Ishikawa (cell line): ENCODE results near the gene PDE2A.

ENCODE experiments used
- CEBPB ChIP-seq: IDR thresholded peaks from 2 replicates; pipeline ENCODE4 v1.6.1; 2012
- CREB1 ChIP-seq: IDR thresholded peaks from 2 replicates; pipeline ENCODE4 v1.6.1; 2012; ENCODE audit warnings: low read depth
- EGR1 ChIP-seq: IDR thresholded peaks from 2 replicates; pipeline ENCODE4 v1.6.1; 2012
- EP300 ChIP-seq: IDR thresholded peaks from 2 replicates; pipeline ENCODE4 v1.6.1; 2012; ENCODE audit warnings: borderline replicate concordance
- FOXM1 ChIP-seq: IDR thresholded peaks from 2 replicates; pipeline ENCODE4 v1.6.1; 2012; ENCODE audit warnings: low read depth, borderline replicate concordance
- MAX ChIP-seq: IDR thresholded peaks from 2 replicates; pipeline ENCODE4 v1.6.1; 2012
- NFIC ChIP-seq: IDR thresholded peaks from 2 replicates; pipeline ENCODE4 v1.6.1; 2012
- RAD21 ChIP-seq: IDR thresholded peaks from 2 replicates; pipeline ENCODE4 v1.6.1; 2012; ENCODE audit warnings: low read depth
- REST ChIP-seq: IDR thresholded peaks from 2 replicates; pipeline ENCODE4 v1.6.1; 2012; ENCODE audit warnings: low read depth, mild to moderate bottlenecking
- TAF1 ChIP-seq: IDR thresholded peaks from 2 replicates; pipeline ENCODE4 v1.6.1; 2012; ENCODE audit warnings: low read depth, mild to moderate bottlenecking
- TCF12 ChIP-seq: IDR thresholded peaks from 2 replicates; pipeline ENCODE4 v1.6.1; 2012; ENCODE audit warnings: low read depth
- TEAD4 ChIP-seq: IDR thresholded peaks from 2 replicates; pipeline ENCODE4 v1.6.1; 2012
- USF1 ChIP-seq: IDR thresholded peaks from 2 replicates; pipeline ENCODE4 v1.6.1; 2012
- YY1 ChIP-seq: IDR thresholded peaks from 2 replicates; pipeline ENCODE4 v1.6.1; 2012; ENCODE audit warnings: low read depth
- ZBTB7A ChIP-seq: IDR thresholded peaks from 2 replicates; pipeline ENCODE4 v1.6.1; 2012; ENCODE audit warnings: low read depth

PDE2A gene

GRCh38 chr11:72647882-72648281 lies 26.3 kb downstream of the PDE2A start:
- TF ChIP-seq REST: no peak
- TF ChIP-seq ZBTB7A: no peak
- TF ChIP-seq NFIC: no peak
- TF ChIP-seq TCF12: no peak
- no peak for TF ChIP-seq CEBPB
- TF ChIP-seq FOXM1: no peak
- no peak for TF ChIP-seq MAX
- TF ChIP-seq CREB1: no peak
- no peak for TF ChIP-seq TAF1
- TF ChIP-seq TEAD4: no peak

- TF ChIP-seq TEAD4 (no peak), EGR1 (no peak), CEBPB (no peak), ZBTB7A (no peak), USF1 (no peak), REST (no peak), RAD21 (no peak), NFIC (no peak), TAF1 (no peak), TCF12 (no peak), CREB1 (no peak), YY1 (no peak), FOXM1 (no peak)
Measured at GRCh38 chr11:72646472-72646871, 27.8 kb downstream of the PDE2A start.

- TF ChIP-seq CREB1 (no peak), EGR1 (no peak), USF1 (no peak), NFIC (no peak), FOXM1 (no peak)
Measured at GRCh38 chr11:72646024-72646423, 28.2 kb downstream of the PDE2A start.

- peak; percentile 29; the same call in 1 of the 2 replicates for TF ChIP-seq NFIC
- TF ChIP-seq RAD21: no peak
- 0 out of 2 replicates have a peak, but pooled peaks have one; percentile 16 for TF ChIP-seq TCF12
Measured at GRCh38 chr11:72643547-72643946, 30.7 kb downstream of the PDE2A start.

- TF ChIP-seq RAD21 (peak; percentile 77), TEAD4 (no peak), TAF1 (no peak), EGR1 (no peak), CREB1 (no peak), USF1 (no peak), REST (no peak), EP300 (no peak), MAX (peak; percentile 90), ZBTB7A (peak; percentile 20)
Measured at GRCh38 chr11:72642884-72643522, 31.2 kb downstream of the PDE2A start.
